CD4-positive, alpha-beta T cell treated with Interleukin-15 for 1 hour (primary cell): ENCODE results near the gene BMPR1A.
"Not testable (repeated sequence)": the region's sequence is repeated elsewhere in the genome, so short reads cannot be mapped to it uniquely, and the experiment has no call there.

Experiments
- DNase-seq: peaks from one replicate; pipeline ENCODE4 v3.0.0-alpha.2; 2020

Gene BMPR1A

GRCh38 chr10:86853582-86853981, 97.2 kb downstream of the BMPR1A start:
- not testable (repeated sequence) for DNase-seq

- no peak for DNase-seq
Measured at GRCh38 chr10:86855513-86855912, 99.1 kb downstream of the BMPR1A start.

GRCh38 chr10:86856156-86856555, 99.7 kb downstream of the BMPR1A start:
- DNase-seq, result no peak

- DNase-seq, result no peak
Measured at GRCh38 chr10:86857128-86857721, 100.8 kb downstream of the BMPR1A start.

- no peak for DNase-seq
Measured at GRCh38 chr10:86858011-86858410, 101.6 kb downstream of the BMPR1A start.

GRCh38 chr10:86861351-86861750, 104.9 kb downstream of the BMPR1A start:
- no peak for DNase-seq

GRCh38 chr10:86862373-86862772, 106.0 kb downstream of the BMPR1A start:
- DNase-seq, result no peak

- DNase-seq, result no peak
Measured at GRCh38 chr10:86862786-86863483, 106.5 kb downstream of the BMPR1A start.

GRCh38 chr10:86863484-86863842, 107.0 kb downstream of the BMPR1A start:
- no peak for DNase-seq

- not testable (repeated sequence) for DNase-seq
Measured at GRCh38 chr10:86865011-86865811, 108.8 kb downstream of the BMPR1A start.

GRCh38 chr10:86867149-86867548, 110.7 kb downstream of the BMPR1A start:
- no peak for DNase-seq

GRCh38 chr10:86868353-86868752, 111.9 kb downstream of the BMPR1A start:
- no peak for DNase-seq

GRCh38 chr10:86870679-86871078, 114.3 kb downstream of the BMPR1A start:
- no peak for DNase-seq

- DNase-seq, result no peak
Measured at GRCh38 chr10:86871563-86872183, 115.3 kb downstream of the BMPR1A start.

GRCh38 chr10:86872757-86873156, 116.3 kb downstream of the BMPR1A start:
- no peak for DNase-seq

GRCh38 chr10:86876748-86877147, 120.3 kb downstream of the BMPR1A start:
- DNase-seq, result no peak

GRCh38 chr10:86878983-86879713, 122.7 kb downstream of the BMPR1A start:
- no peak for DNase-seq

- no peak for DNase-seq
Measured at GRCh38 chr10:86880971-86881370, 124.6 kb downstream of the BMPR1A start.

- DNase-seq, result no peak
Measured at GRCh38 chr10:86888585-86889381, 132.4 kb downstream of the BMPR1A start.

- no peak for DNase-seq
Measured at GRCh38 chr10:86889997-86890396, 133.6 kb downstream of the BMPR1A start.

- DNase-seq, result no peak
Measured at GRCh38 chr10:86898511-86898910, 142.1 kb downstream of the BMPR1A start.

GRCh38 chr10:86899132-86899531, 142.7 kb downstream of the BMPR1A start:
- no peak for DNase-seq
